Activated CD4-positive, alpha-beta T cell treated with anti-CD3 and anti-CD28 coated beads, Interleukin-2, amount 50 U/mL, for 48 hours (primary cell): ENCODE results near the gene RPL27A.

ENCODE experiments used
- DNase-seq, 2 experiments: peaks; one replicate each; pipeline ENCODE4 v3.0.0-alpha.2; 2020

The RPL27A gene

GRCh38 chr11:8721609-8722500 is 39.3 kb downstream of the RPL27A start:
- no peak for DNase-seq

- no peak for DNase-seq
Observed at GRCh38 chr11:8722809-8723208, 40.2 kb downstream of the RPL27A start.

GRCh38 chr11:8723711-8724110 is 41.1 kb downstream of the RPL27A start:
- DNase-seq: no peak

GRCh38 chr11:8724682-8725081 is 42.1 kb downstream of the RPL27A start:
- no peak for DNase-seq

GRCh38 chr11:8726395-8726794 is 43.8 kb downstream of the RPL27A start:
- no peak for DNase-seq

- DNase-seq: no peak
Observed at GRCh38 chr11:8728563-8728962, 46.0 kb downstream of the RPL27A start.

GRCh38 chr11:8729067-8729466 is 46.5 kb downstream of the RPL27A start:
- no peak for DNase-seq

GRCh38 chr11:8729837-8730696 is 47.5 kb downstream of the RPL27A start:
- no peak for DNase-seq

GRCh38 chr11:8730697-8731020 is 48.1 kb downstream of the RPL27A start:
- DNase-seq: no peak

GRCh38 chr11:8731647-8732323 is 49.2 kb downstream of the RPL27A start:
- DNase-seq: no peak

GRCh38 chr11:8732324-8732670 is 49.7 kb downstream of the RPL27A start:
- no peak for DNase-seq

GRCh38 chr11:8732748-8733241 is 50.2 kb downstream of the RPL27A start:
- no peak for DNase-seq

GRCh38 chr11:8733852-8734251 is 51.3 kb downstream of the RPL27A start:
- DNase-seq: no peak

GRCh38 chr11:8735094-8735493 is 52.5 kb downstream of the RPL27A start:
- no peak for DNase-seq

GRCh38 chr11:8739309-8739793 is 56.8 kb downstream of the RPL27A start:
- DNase-seq: no peak
